Measurements from ENCODE around the gene NUP50.
"Not testable (repeated sequence)": the region's sequence is repeated elsewhere in the genome, so short reads cannot be mapped to it uniquely, and the experiment has no call there.

Gene NUP50

DNA sequence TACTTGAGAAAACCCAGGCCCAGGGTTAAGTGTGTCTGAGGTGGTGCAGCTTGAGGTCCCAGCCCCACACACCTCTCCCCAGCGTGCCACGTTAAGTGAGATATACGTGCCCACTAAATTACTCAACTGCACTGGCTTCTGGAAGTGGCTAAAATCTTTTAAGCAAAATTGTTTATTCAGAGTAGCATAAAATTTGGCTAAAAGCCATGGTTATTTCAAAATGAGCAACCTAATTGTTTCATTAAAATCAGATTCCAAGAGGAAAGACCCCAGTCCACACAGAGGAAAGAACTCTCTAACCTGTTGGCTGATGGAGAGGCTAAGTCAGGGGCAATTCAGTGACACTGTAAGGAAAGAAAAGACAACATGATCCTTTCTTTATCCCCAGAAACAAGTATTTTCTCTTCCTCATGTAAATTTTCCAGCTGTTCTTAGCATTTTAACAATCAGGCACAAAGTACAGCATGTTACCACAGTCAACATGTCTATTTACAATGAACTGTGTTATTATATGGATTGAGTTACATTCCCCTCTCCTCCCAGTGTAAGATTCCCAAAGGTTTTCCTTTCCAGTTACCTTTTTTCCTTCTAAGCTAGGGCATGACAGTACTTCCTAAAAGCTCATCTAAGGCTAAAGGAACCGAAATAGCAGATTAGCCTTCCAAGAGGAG is 26.6 kb downstream of the NUP50 start:
- no peak for DNase-seq (ENCODE audit: low read depth)
- H3K4me3 ChIP-seq (ENCODE audit: low read depth, low read length), result no peak overlapping the region

DNA sequence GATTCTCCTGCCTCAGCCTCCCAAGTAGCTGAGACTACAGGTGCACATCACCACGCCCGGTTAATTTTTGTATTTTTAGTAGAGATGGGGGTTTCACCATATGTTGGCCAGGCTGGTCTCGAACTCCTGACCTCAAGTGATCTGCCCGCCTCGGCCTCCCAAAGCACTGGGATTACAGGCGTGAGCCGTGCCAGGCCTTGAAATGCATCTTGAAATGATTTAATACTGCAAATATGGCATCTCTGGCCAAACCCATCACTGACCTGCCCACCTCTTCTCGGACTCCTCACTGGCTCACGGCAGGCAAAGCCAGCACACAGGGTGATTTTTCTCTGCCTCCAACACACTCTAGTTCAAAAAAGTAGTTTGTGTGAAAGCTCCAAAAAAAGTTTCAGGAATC is 28.0 kb downstream of the NUP50 start:
- DNase-seq (ENCODE audit: low read depth); H3K4me3 ChIP-seq (ENCODE audit: low read depth, low read length): not testable (repeated sequence)

DNA sequence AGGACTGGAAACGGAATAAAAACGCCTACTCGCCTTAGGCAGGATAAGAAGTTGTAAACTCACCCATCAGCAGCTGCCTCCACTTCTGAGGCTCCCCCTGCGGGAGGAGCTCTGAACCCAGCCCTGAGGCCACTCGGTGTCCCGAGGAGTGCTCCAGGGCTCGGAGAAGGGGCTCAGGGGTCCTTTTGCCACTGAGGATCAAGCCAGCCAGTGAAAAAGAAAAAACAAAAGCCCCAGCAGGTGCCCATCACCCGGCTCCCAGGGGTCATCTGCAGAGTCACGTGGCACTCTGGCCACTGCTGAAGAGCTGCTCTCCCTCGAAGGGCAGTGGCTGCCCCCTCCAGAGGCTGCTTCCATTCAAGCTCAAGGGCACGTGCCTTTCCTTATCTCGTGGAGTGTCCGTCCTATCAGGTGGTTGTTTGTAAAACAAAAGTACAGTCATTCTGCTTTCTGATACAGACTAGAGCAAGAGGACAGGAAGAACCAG is 29.0 kb downstream of the NUP50 start:
- no peak for DNase-seq (ENCODE audit: low read depth)
- H3K4me3 ChIP-seq (ENCODE audit: low read depth, low read length), result no peak overlapping the region

DNA sequence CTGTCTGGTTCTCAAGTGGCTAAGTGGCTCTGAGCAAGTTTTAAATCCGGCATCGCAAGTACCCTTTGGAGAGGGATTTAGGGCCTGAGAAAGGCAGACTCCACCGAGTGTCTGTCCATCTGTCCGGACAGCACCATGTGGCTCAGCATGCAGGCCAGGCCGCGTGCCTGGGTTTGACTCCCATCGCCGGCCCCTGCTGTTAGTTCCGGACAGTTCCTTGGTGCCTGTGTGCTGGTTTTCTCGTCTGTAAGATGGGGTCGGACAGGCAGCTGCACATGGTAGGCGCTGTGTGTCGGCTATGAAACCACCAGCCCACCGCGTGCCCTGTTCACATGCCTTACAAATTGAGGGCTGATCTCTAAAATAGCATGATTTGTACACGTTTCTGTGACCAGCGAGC is 31.0 kb downstream of the NUP50 start:
- no peak overlapping the region for H3K4me3 ChIP-seq (ENCODE audit: low read depth, low read length)
- no peak for DNase-seq (ENCODE audit: low read depth)

DNA sequence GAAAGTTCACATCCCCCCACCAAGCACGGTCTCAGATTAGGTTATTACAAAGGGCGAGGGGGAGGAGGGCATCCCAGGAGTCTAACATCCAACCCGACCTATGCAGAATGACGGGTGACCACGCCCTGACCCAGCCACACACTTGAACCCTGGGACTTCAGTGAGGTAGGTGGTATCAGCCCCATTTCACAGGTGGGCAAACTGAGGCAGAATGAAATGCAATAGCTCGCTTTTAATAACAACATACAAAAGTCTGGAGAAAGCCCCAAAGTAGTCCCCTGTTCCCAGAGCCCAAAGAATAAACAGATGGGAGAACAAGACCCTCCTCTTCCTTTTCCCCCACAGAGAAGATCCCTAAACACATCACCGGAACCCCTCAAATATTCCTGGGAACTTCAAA is 31.9 kb downstream of the NUP50 start:
- DNase-seq (ENCODE audit: low read depth), result no peak
- no peak overlapping the region for H3K4me3 ChIP-seq (ENCODE audit: low read depth, low read length)

DNA sequence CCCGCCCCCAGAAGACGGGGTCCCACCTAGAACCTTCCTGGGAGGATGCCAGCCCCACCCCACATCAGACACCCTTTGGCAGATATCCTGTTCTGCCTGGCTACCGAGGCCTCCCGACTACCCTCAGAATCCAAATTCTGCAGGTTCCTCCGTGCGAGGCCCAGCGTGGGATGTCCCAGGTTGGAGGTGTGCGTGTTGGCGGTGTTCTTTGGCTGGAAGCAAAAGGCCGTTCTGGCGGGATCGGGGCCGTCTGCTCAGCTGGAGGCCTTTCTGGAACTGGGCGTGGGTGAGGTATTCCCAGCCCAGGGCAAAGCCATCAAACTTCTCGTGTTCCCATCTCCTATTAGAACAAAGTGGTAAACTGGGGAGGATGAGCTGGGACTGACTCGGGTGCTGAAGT is 32.6 kb downstream of the NUP50 start:
- no peak overlapping the region for H3K4me3 ChIP-seq (ENCODE audit: low read depth, low read length)
- DNase-seq (ENCODE audit: low read depth), result no peak

DNA sequence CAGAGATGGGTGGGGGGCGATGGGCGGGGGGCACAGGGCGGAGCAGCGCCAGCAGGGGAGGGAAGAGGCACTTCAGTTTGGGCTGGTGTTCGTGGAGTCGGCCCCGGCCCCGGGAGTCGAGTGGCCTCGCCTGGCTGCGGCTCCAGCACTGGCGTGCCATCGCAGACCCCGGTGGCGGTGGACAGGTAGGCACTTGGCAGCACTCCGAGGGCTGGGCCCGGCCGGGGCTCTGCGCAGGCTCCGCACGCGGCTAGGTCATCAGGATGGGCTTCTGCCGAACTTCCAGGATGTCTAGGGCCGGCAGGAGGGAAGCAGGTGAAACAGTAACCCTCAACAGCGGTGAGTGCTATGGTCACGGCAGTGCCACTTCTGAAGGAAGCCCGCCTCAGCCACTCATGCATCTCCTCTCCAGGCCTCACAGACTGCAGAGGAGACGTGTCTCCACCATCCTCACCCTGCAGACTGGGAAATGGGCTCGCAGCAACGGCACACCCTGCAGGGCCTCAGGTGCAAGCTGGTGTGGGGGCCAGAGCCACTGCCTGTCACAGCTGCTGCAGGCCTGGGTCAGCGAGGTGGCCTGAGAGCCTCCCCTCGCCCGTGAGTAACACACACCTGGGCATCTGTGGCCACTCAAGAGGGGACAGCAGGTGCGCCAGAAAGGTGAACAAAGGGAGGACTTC is 33.3 kb downstream of the NUP50 start:
- no peak for DNase-seq (ENCODE audit: low read depth)
- no peak overlapping the region for H3K4me3 ChIP-seq (ENCODE audit: low read depth, low read length)

DNA sequence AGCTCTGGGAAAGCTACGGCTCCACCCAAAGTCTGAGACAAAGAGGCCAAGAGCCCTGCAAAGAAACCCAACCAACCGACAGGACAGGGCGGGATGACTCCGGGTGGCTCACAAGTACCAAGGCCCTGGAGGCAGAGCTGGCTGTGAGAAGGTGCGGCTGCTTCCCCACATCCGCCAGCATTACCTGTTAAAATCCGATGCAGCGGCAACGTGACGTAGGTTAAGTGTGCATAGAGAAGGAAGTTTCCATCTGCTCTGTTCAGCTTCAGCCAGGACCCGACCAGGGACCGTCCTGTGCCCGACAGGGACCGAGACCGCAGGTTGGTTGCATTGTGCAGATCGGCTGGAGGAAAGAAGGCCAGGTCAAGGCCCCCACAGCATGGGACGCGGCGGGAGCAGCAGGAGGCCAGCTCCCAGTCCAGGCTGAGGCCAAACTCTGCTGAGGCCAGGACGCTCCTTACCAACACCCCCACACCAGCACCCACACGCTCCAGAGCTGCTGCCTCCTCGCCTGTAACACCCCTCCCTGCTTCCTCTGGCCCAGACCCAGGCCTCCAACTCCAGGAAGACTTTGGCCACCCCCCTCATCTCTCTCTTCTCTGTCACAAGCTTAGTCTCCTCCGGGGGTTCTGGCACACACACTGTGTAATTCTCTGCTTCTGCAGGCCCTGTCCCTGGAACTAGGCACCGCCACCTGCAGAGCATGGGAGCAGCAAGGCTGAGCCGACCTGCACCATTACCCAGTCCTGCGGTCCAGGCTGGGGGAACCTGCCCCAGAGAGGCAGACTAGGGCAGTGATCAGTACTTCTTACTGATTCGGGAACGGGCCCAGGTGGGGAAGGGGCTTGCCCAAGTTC is 34.1 kb downstream of the NUP50 start:
- no peak overlapping the region for H3K4me3 ChIP-seq (ENCODE audit: low read depth, low read length)
- DNase-seq (ENCODE audit: low read depth), result no peak

DNA sequence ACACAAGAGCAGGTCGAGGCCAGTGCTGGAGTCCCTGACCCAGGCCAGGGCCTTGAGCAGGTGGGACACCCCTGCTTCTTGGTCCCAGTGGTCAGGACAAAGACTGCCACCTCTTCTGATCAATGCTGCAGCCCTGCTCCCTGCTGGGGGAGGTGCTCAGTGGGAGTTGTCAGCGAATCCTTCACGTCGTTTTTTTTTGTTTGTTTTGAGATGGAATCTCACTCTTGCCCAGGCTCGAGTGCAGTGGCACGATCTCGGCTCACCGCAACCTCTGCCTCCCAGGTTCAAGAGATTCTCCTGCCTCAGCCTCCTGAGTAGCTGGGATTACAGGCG is 34.7 kb downstream of the NUP50 start:
- H3K4me3 ChIP-seq (ENCODE audit: low read depth, low read length), result no peak overlapping the region

DNA sequence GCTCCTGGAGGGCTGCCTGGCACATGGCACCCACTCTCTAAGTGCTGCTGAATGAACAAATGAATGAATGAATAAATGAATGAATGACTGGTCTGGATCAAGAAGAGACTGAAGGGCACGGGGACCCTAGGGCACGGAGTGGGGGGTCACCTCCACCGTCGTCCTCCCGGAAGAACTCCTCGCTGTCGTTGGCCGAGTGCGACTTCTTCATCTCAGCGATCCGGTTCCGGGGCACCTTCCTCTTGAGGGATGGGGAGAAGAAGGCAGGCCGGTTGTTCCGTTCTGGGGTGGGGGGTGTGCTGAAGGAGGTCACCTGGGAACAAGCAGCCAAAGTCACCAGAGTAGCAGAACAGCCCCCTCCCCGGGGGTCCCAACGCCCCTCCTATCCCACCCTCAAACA is 36.0 kb downstream of the NUP50 start:
- no peak overlapping the region for H3K4me3 ChIP-seq (ENCODE audit: low read depth, low read length)
- no peak for DNase-seq (ENCODE audit: low read depth)

More for the DNA sequence above, 34.7 kb downstream of the NUP50 start:
- no peak for DNase-seq (ENCODE audit: low read depth)

DNA sequence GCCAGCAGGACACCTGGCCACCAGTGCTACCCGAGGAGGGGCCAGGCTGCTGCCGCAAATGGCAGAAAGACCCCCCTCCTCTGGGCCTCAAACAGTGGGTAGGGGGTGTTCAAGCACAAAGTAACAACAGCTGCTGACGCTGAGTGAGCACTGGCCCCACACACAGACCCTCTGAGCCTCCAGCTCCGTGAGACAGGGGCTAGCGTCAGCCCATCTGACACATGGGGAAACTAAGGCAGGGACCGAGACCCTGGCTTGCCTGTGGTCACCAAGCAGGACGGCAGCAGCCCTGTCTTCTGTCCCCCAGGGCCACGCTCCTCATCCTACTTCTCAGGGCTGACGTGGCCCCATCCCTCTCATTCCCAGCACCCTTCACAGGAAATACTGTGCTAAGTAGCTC is 36.5 kb downstream of the NUP50 start:
- H3K4me3 ChIP-seq (ENCODE audit: low read depth, low read length), result no peak overlapping the region
- no peak for DNase-seq (ENCODE audit: low read depth)

DNA sequence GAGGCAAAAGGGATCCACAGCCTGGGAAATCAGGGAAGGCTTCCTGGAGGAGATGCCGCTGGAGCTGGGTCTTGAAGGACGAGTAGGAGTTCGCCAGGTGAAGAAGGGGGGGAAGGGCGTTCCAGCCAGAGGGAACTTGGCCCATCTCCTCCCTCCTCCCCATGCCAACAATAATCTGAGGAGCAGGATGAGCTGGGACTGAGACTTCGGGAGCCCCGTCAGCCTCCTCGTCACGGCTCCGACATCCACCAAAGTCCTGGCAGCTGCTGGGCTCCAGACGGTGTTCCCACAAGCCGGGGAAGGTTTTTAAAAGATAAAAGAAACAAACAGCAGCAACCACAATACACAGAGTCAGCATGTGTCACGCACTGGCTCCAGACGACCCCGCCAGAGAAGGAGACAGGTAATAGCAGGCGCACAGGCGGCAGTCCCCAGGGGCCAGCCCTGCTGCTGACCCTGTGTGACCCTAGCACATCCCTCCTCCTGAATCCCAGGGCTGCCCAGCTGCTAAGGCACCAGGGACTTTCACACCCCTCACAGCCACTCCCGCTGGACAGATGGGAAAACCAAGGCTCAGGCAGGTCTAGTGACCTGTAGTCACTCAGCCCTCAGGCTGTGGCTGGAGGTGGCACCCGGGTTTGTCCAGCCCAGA is 37.3 kb downstream of the NUP50 start:
- DNase-seq (ENCODE audit: low read depth), result peak; percentile 61
- H3K4me3 ChIP-seq (ENCODE audit: low read depth, low read length), result no peak overlapping the region

DNA sequence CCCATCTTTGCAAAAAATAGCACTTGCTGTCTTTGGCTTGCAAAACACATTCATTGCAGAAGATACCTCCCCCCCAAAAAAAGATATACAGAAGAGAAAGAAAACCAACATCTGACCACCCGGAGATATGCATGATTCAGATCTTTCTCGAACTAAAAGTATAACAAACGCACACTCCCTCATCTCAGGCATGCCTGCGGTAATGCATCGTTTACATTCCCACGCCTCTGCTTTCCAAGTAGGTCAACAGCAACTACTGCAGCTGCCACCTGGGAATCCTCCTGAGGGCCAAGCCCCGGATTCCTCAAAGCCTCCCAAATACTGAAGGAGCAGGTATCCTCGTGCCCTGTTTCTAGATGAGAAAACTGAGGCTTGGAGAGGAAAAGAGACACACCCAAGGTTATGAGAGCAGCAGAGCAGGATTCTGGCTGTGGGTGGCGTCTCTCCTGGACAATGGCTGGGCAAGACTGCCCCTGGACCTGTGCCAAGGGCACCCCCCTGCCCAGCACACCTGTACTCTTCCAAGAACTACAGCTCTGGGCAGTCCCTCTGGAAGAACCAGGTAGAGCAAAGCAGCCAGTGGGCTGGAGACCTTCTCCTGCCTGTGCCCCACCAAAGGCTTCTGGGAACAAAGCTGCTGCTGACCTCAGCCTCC is 38.1 kb downstream of the NUP50 start:
- peak; percentile 86 for DNase-seq (ENCODE audit: low read depth)

DNA sequence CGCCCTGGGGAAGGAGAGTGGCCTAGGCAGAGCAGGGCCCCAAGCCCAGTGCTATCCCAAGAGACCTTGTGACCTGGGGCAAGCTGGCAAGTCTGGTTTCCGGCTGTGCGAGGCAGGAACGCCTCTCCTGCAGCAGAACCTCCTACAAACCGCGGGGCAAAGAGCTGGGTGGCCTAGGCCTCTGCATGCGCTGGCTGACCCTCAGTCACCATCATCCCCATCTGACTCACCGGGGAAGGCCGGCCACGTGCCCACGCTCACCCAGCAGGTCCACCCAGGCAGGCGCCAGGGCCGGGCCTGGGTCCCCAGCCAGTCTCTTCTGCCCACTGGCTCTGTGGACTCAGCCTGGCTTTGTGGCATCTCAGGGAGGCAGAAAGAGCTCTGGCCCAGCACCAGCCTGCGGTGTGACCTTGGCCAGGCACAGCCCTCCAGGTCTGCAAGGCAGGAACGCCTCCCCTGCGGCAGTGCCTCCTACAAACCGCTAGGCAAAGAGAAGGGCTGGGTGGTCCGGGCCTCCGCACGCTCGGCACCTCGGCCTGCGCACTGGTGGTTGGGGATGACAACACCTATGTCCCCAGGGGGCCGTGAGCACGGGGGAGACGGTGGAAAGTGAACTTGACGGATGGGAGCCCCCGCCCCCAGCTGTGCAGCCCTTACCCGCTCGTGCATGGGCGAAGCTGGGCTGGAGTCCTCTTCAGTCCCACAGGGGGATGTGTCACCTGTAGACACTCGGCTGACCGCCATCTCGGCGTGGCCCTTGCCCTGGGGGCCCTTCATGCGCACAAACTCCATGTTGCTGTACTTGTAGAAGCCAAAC is 38.8 kb downstream of the NUP50 start:
- H3K4me3 ChIP-seq (ENCODE audit: low read depth, low read length), result no peak overlapping the region
- DNase-seq (ENCODE audit: low read depth), result no peak

More for the DNA sequence above, 38.1 kb downstream of the NUP50 start:
- no peak overlapping the region for H3K4me3 ChIP-seq (ENCODE audit: low read depth, low read length)

DNA sequence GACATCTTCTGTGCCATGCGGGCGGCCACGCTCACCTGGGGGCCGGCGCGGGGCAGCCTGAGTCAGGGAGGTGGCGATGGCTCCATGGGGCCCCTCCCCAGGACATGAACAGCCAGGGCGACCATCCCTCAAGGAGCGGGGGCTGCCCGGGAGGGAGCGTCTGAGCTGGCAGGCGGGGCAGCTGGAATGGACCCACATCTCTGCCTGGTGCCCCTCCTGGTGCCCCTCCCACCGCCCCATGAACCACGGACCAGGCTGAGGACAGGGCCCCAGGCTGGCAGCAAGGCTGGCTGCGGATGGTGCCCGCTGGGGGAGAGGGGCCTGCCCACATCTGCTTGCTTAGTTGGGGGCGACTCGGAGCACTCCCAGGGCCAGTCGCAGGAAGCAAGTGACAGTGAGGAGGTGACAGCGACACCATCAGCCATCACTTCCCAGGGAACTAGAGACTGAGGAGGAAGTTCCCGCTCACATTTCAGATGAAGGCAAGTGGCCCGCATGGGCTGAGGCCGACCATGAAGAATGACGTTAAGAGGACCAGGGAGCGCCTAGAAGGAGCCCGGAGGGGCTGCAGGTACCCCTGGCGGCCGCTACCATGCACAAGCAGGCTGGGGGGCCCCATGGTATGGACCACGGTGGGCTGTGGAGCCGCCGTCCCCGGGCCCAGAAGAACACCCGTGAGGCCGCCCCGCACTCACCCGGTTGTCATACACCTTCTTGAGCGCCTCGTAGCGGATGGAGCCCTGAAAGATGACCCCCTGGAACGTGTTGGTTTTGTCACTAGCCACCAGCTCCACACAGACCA is 39.6 kb downstream of the NUP50 start:
- no peak for DNase-seq (ENCODE audit: low read depth)

DNA sequence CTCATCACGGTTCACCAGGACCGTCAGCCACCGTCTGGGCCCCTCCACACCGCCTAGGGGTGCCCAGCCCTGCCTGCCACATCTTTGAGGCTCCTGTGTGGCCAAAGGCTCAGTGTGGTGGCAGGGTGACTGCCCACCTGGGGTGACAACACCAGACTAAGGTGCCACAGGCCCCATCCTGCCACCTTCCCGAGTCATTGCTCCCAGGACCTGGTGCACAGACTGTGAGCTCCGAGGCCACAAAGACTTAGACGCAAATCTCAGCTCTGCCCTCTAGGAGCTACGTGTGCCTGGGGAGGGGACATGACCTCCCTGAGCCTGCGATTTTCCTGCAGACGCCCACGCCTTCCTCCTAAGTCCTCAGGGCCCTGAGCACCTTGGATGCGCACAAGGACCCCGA is 40.5 kb downstream of the NUP50 start:
- no peak overlapping the region for H3K4me3 ChIP-seq (ENCODE audit: low read depth, low read length)
- no peak for DNase-seq (ENCODE audit: low read depth)

More for the DNA sequence above, 39.6 kb downstream of the NUP50 start:
- no peak overlapping the region for H3K4me3 ChIP-seq (ENCODE audit: low read depth, low read length)

DNA sequence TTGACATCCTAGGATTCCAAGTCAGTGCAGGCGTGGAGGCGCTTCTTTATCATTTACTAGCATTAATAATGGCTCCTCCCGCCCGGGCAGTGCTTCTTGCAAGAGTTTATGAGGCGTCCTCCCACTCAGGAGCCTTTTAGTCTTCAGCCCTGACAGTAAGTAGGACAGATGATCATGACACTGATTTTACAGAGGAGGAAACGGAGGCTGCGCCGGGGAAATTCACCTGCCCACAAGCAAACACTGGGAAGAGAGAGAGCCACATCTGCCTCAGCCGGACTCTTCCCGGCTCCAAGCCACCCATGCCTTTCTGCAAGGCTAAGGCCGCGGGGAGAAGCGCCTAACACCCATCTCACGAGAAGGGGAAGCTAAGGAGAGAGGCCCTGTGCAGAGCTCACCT is 41.1 kb downstream of the NUP50 start:
- no peak overlapping the region for H3K4me3 ChIP-seq (ENCODE audit: low read depth, low read length)
- DNase-seq (ENCODE audit: low read depth), result no peak

Measured in skeletal muscle cell (primary cell).